GM23338 (cell line): Measurements from ENCODE around the gene LYRM9. TPM values are rescaled to one million over a fixed set of nuclear protein-coding genes. Genes with fewer than 3 reads are reported as not detected.
A peak's percentile ranks its signal among the peaks of the same experiment; 100 is the strongest.

Source experiments
- ATAC-seq: fragments of 200-7000 bp; cut with Tn5 transposase; 3 replicates; pipeline ENCODE4 v1.9.1; 2020
- DNase-seq: peaks from one replicate; pipeline ENCODE4 v3.0.0-alpha.2; 2015; ENCODE audit warnings: low spot score
- H2AFZ ChIP-seq: fragments of 200-600 bp; sonication (generic); 2 replicates; pipeline ENCODE4 v1.8.0; 2016; ENCODE audit warnings: antibody characterized with exemption, mild to moderate bottlenecking, moderate library complexity
- H3F3A ChIP-seq: fragments of 200-600 bp; sonication (generic); replicated peaks from 2 replicates; pipeline ENCODE4 v1.8.0; 2017; ENCODE audit warnings: antibody characterized with exemption, mixed run types, low read depth
- H3K27ac ChIP-seq: fragments of 200-600 bp; sonication (generic); 2 replicates; pipeline ENCODE4 v1.6.1; 2016; ENCODE audit warnings: low read depth
- H3K27me3 ChIP-seq: fragments of 200-600 bp; sonication (generic); 2 replicates; pipeline ENCODE4 v1.8.0; 2016; ENCODE audit warnings: mild to moderate bottlenecking, mixed run types, moderate library complexity; ENCODE audit not compliant: insufficient read depth
- H3K36me3 ChIP-seq: fragments of 200-600 bp; sonication (generic); 2 replicates; pipeline ENCODE4 v1.8.0; 2016; ENCODE audit warnings: mild to moderate bottlenecking; ENCODE audit not compliant: insufficient read depth
- H3K4me1 ChIP-seq: fragments of 200-600 bp; sonication (generic); 2 replicates; pipeline ENCODE4 v1.8.0; 2016; ENCODE audit warnings: mild to moderate bottlenecking, moderate library complexity; ENCODE audit not compliant: insufficient read depth
- H3K4me2 ChIP-seq: fragments of 200-600 bp; sonication (generic); 2 replicates; pipeline ENCODE4 v1.7.1; 2017; ENCODE audit warnings: mixed run types
- H3K4me3 ChIP-seq: fragments of 200-600 bp; sonication (generic); 2 replicates; pipeline ENCODE4 v1.6.1; 2016; ENCODE audit warnings: mixed run types
- H3K79me2 ChIP-seq: fragments of 200-600 bp; sonication (generic); replicated peaks from 2 replicates; pipeline ENCODE4 v1.8.0; 2017; ENCODE audit warnings: mild to moderate bottlenecking; ENCODE audit not compliant: insufficient read depth
- H3K9me2 ChIP-seq: fragments of 200-600 bp; sonication (generic); 2 replicates; pipeline ENCODE4 v1.8.0; 2017; ENCODE audit not compliant: insufficient read depth
- H4K20me1 ChIP-seq: fragments of 200-600 bp; sonication (generic); replicated peaks from 2 replicates; pipeline ENCODE4 v1.8.0; 2017; ENCODE audit warnings: mild to moderate bottlenecking; ENCODE audit not compliant: insufficient read depth
- H3K27ac Mint-ChIP-seq: 2 replicates; pipeline ENCODE4 v1.8.0; 2020; ENCODE audit warnings: inconsistent platforms, mild to moderate bottlenecking, moderate library complexity, mixed read lengths
- H3K27me3 Mint-ChIP-seq: 3 replicates; pipeline ENCODE4 v1.8.0; 2022; ENCODE audit warnings: low read depth, mild to moderate bottlenecking, moderate library complexity, mixed read lengths, inconsistent platforms; ENCODE audit not compliant: insufficient read depth, poor library complexity
- H3K36me3 Mint-ChIP-seq: 3 replicates; pipeline ENCODE4 v1.8.0; 2021; ENCODE audit warnings: low read depth, mild to moderate bottlenecking, inconsistent platforms, moderate library complexity, mixed read lengths
- H3K4me1 Mint-ChIP-seq: 3 replicates; pipeline ENCODE4 v1.8.0; 2020; ENCODE audit warnings: mild to moderate bottlenecking, inconsistent platforms, mixed read lengths
- H3K4me3 Mint-ChIP-seq: 3 replicates; pipeline ENCODE4 v1.8.0; 2021; ENCODE audit warnings: moderate library complexity, mild to moderate bottlenecking, inconsistent platforms, mixed read lengths
- H3K9me3 Mint-ChIP-seq: 3 replicates; pipeline ENCODE4 v1.8.0; 2020; ENCODE audit warnings: moderate library complexity, mild to moderate bottlenecking, inconsistent platforms, mixed read lengths
- CREB1 ChIP-seq: fragments of 250-450 bp; sonication (Bioruptor Pico); IDR thresholded peaks from 2 replicates; pipeline ENCODE4 v1.5.0; 2020; ENCODE audit warnings: low read depth, mild to moderate bottlenecking, moderate library complexity
- CTCF ChIP-seq, 2 experiments: fragments of 200-600 bp in 1 of 2; sonication (generic) in 1 of 2; conservative IDR thresholded peaks; 2 replicates each; pipeline versions ENCODE4 v1.5.1 to v1.6.1; 2016 to 2017; ENCODE audit warnings: antibody characterized with exemption in 2 of 2, low read depth in 2 of 2, mild to moderate bottlenecking in 2 of 2, moderate library complexity in 1 of 2
- NANOG ChIP-seq: IDR thresholded peaks from 2 replicates; pipeline ENCODE4 v1.6.1; 2016; ENCODE audit warnings: antibody characterized with exemption, borderline replicate concordance
- POLR2AphosphoS5 ChIP-seq: IDR thresholded peaks from 2 replicates; pipeline ENCODE4 v1.6.1; 2016; ENCODE audit warnings: antibody characterized with exemption, low read depth
- ZNF114 ChIP-seq: fragments of 250-450 bp; sonication (Bioruptor Pico); IDR thresholded peaks from 2 replicates; pipeline ENCODE4 v1.5.0; 2020; ENCODE audit warnings: mild to moderate bottlenecking, moderate library complexity
- ZNF331 ChIP-seq: fragments of 250-450 bp; sonication (Bioruptor Pico); IDR thresholded peaks from 2 replicates; pipeline ENCODE4 v1.5.0; 2020; ENCODE audit warnings: low read depth, mild to moderate bottlenecking, moderate library complexity
- ZNF462 ChIP-seq: fragments of 250-450 bp; sonication (Bioruptor Pico); IDR thresholded peaks from 2 replicates; pipeline ENCODE4 v1.5.0; 2020; ENCODE audit warnings: mild to moderate bottlenecking, moderate library complexity
- polyA plus RNA-seq: library from polyadenylated mRNA; unstranded; fragments of >200 nt; fragmentation: Nextera tagmentation; extraction: Ambion mirVana; gene quantifications from 2 replicates; pipeline ENCODE4 v1.2.1, GENCODE V29; 2016
- total RNA-seq: library from RNA; depleted of rRNA; stranded (reverse); fragments of >200 nt; shearing (Covaris generic); gene quantifications from 2 replicates; pipeline ENCODE4 v1.2.3, GENCODE V29; 2014
- TF ChIP-seq, protein P1 (sequence below): IDR thresholded peaks from one replicate; pipeline ENCODE4 v1.6.1; 2018; ENCODE audit warnings: antibody characterized with exemption; ENCODE audit not compliant: unreplicated experiment

The LYRM9 gene
- total and polyA plus RNA-seq, 2 experiments from 2014 or later: 4.7 to 6.2 TPM

- TF ChIP-seq CTCF (conservative IDR thresholded peaks at IDR 0.05; ENCODE audit: low read depth in 2 of 2): no peak
Measured at GRCh38 chr17:27917000-27917399, 23.8 kb upstream of the LYRM9 start (continued).

DNA sequence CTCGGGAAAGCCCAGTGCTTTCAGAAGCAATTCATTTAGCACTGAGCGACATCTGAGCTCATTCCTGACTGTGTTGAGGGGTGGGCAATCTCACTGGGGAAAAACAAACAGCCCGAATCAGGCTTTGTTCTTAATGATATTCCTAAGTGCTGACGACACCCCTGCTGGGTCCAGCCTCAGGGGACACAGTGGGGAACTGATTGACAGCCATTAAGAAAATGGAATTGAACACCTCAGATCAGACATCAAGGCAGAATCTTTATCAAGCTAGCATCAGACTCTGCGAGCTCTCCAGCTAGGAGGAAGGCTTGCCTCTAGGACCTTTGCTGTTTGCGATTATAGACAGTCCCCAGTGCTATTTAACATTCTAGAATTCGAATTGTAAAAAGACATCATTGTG is 22.5 kb upstream of the LYRM9 start:
- Histone ChIP-seq H3K4me3 (no peak overlapping the region), H3K36me3 (no peaks in the 10 kb centered on the region), H3K79me2 (no peaks in the 10 kb centered on the region), H3K4me1 (peaks cover 13% of the 10 kb centered on the region), H4K20me1 (no peaks in the 10 kb centered on the region; the same call in 1 of the 2 replicates), H3K27ac (no peak overlapping the region), H3F3A (no peaks in the 10 kb centered on the region), H2AFZ (no peak overlapping the region), H3K9me2 (no peaks in the 10 kb centered on the region), H3K4me2 (no peak overlapping the region), H3K27me3 (peaks cover 78% of the 10 kb centered on the region)
- DNase-seq (peak; percentile 72), ATAC-seq (peak; percentile 94)
- Mint-ChIP-seq H3K27ac (no peak overlapping the region), H3K4me3 (no peak overlapping the region), H3K4me1 (peaks cover 17% of the 10 kb centered on the region), H3K27me3 (peaks cover 67% of the 10 kb centered on the region), H3K36me3 (no peaks in the 10 kb centered on the region), H3K9me3 (no peaks in the 10 kb centered on the region)
- TF ChIP-seq ZNF331 (CRISPR knock-in tag) (no peak), ZNF114 (CRISPR knock-in tag) (no peak), CREB1 (peak; percentile 63; the same call in 1 of the 2 replicates), NANOG (peak; percentile 89)
- TF ChIP-seq, protein P1, sequence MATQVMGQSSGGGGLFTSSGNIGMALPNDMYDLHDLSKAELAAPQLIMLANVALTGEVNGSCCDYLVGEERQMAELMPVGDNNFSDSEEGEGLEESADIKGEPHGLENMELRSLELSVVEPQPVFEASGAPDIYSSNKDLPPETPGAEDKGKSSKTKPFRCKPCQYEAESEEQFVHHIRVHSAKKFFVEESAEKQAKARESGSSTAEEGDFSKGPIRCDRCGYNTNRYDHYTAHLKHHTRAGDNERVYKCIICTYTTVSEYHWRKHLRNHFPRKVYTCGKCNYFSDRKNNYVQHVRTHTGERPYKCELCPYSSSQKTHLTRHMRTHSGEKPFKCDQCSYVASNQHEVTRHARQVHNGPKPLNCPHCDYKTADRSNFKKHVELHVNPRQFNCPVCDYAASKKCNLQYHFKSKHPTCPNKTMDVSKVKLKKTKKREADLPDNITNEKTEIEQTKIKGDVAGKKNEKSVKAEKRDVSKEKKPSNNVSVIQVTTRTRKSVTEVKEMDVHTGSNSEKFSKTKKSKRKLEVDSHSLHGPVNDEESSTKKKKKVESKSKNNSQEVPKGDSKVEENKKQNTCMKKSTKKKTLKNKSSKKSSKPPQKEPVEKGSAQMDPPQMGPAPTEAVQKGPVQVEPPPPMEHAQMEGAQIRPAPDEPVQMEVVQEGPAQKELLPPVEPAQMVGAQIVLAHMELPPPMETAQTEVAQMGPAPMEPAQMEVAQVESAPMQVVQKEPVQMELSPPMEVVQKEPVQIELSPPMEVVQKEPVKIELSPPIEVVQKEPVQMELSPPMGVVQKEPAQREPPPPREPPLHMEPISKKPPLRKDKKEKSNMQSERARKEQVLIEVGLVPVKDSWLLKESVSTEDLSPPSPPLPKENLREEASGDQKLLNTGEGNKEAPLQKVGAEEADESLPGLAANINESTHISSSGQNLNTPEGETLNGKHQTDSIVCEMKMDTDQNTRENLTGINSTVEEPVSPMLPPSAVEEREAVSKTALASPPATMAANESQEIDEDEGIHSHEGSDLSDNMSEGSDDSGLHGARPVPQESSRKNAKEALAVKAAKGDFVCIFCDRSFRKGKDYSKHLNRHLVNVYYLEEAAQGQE: no peak

- Histone ChIP-seq H3K79me2 (no peaks in the 10 kb centered on the region), H3K4me1 (peaks cover 13% of the 10 kb centered on the region), H3K4me3 (no peak overlapping the region), H3K27ac (no peak overlapping the region), H4K20me1 (no peaks in the 10 kb centered on the region; the same call in 1 of the 2 replicates), H2AFZ (no peak overlapping the region), H3K27me3 (peaks cover 90% of the 10 kb centered on the region), H3F3A (no peaks in the 10 kb centered on the region), H3K4me2 (no peak overlapping the region), H3K36me3 (no peaks in the 10 kb centered on the region; the same call in 1 of the 2 replicates), H3K9me2 (no peaks in the 10 kb centered on the region)
- Mint-ChIP-seq H3K36me3 (no peaks in the 10 kb centered on the region), H3K4me1 (peaks cover 17% of the 10 kb centered on the region), H3K27ac (no peak overlapping the region), H3K4me3 (no peak overlapping the region), H3K27me3 (peaks cover 68% of the 10 kb centered on the region), H3K9me3 (no peaks in the 10 kb centered on the region)
- DNase-seq (no peak), ATAC-seq (no peak)
- no peak for TF ChIP-seq ZNF462 (CRISPR knock-in tag)
- no peak for TF ChIP-seq ZNF114 (CRISPR knock-in tag)
- TF ChIP-seq POLR2AphosphoS5: no peak
Measured at GRCh38 chr17:27914382-27914781, 21.2 kb upstream of the LYRM9 start.
